A549 (cell line): ENCODE data around the gene LPCAT4. TPM values are rescaled to one million over a fixed set of nuclear protein-coding genes. Genes with fewer than 3 reads are reported as not detected.

Source experiments
- ATAC-seq, 2 experiments: fragments of 200-7000 bp in 1 of 2; fragments of >200 bp in 1 of 2; cut with Nextera tagmentation in 1 of 2; cut with Tn5 transposase in 1 of 2; 3 replicates each; pipeline versions ENCODE4 v1.8.0 to v1.9.1; 2018 to 2020; ENCODE audit warnings: mild to moderate bottlenecking in 1 of 2, moderate library complexity in 1 of 2
- CTCF ChIA-PET: fragments of 300-600 bp; sonication (Branson Sonifier 250); formaldehyde crosslinking; extraction: SDS; loops from one replicate; lab custom pipeline; 2021; ENCODE audit warnings: antibody characterized with exemption, inconsistent platforms; lab: Yijun Ruan, JAX
- POLR2A ChIA-PET: fragments of 350-600 bp; formaldehyde crosslinking; extraction: SDS; loops from one replicate; lab custom pipeline; 2021; ENCODE audit warnings: antibody characterized with exemption, inconsistent platforms; lab: Yijun Ruan, JAX
- DNase-seq, 2 experiments: peaks; one replicate each; pipeline versions ENCODE4 v3.0.0 to v3.0.0-alpha.2; 2011 to 2016; ENCODE audit warnings: low read depth in 1 of 2, low spot score in 1 of 2
- FAIRE-seq: peaks from 2 replicates; lab custom pipeline; 2011; peaks lifted over from hg19 to GRCh38; lab: Jason Lieb, UNC
- H3K27ac ChIP-seq, 2 experiments: fragments of >200 bp; sonication (Bioruptor Twin); formaldehyde crosslinking; 3 replicates each; pipeline ENCODE4 v1.5.1; 2016 to 2017
- H3K4me1 ChIP-seq: fragments of >200 bp; sonication (Bioruptor Twin); formaldehyde crosslinking; 3 replicates; pipeline ENCODE4 v1.6.1; 2016
- H3K4me2 ChIP-seq: fragments of >200 bp; sonication (Bioruptor Twin); formaldehyde crosslinking; 3 replicates; pipeline ENCODE4 v1.6.1; 2016
- H3K4me3 ChIP-seq: fragments of >200 bp; sonication (Bioruptor Twin); formaldehyde crosslinking; 3 replicates; pipeline ENCODE4 v1.5.1; 2016
- H3K9me3 ChIP-seq: fragments of >200 bp; sonication (Bioruptor Twin); formaldehyde crosslinking; 3 replicates; pipeline ENCODE4 v1.6.1; 2016
- CBX8 ChIP-seq: fragments of 200-600 bp; sonication (generic); IDR thresholded peaks from 2 replicates; pipeline ENCODE4 v1.6.1; 2016
- CHD2 ChIP-seq: fragments of 150-350 bp; IDR thresholded peaks from 2 replicates; pipeline ENCODE4 v1.6.1; 2014; ENCODE audit warnings: low read length; ENCODE audit not compliant: partially characterized antibody
- CHD4 ChIP-seq: fragments of 200-600 bp; sonication (generic); IDR thresholded peaks from 2 replicates; pipeline ENCODE4 v1.6.1; 2016; ENCODE audit warnings: antibody characterized with exemption, mild to moderate bottlenecking, borderline replicate concordance
- FOSL2 ChIP-seq, 2 experiments: fragments of 450-650 bp in 1 of 2; fragments of >200 bp in 1 of 2; sonication (Bioruptor Twin) in 1 of 2; formaldehyde crosslinking; IDR thresholded peaks; 2 replicates each; pipeline versions ENCODE4 v1.5.0 to v1.6.1; 2016 to 2020; ENCODE audit warnings: mild to moderate bottlenecking in 1 of 2, moderate library complexity in 1 of 2
- FOXS1 ChIP-seq: fragments of 250-450 bp; sonication (Bioruptor Pico); IDR thresholded peaks from 2 replicates; pipeline ENCODE4 v1.5.0; 2020; ENCODE audit warnings: mild to moderate bottlenecking, moderate library complexity
- HDAC2 ChIP-seq: fragments of 200-600 bp; sonication (generic); IDR thresholded peaks from 2 replicates; pipeline ENCODE4 v1.6.1; 2016
- HES2 ChIP-seq: fragments of >200 bp; sonication (Bioruptor Twin); formaldehyde crosslinking; IDR thresholded peaks from 2 replicates; pipeline ENCODE4 v1.6.1; 2016
- HEYL ChIP-seq: fragments of 250-450 bp; sonication (Bioruptor Pico); IDR thresholded peaks from 2 replicates; pipeline ENCODE4 v1.8.0; 2021; ENCODE audit warnings: mild to moderate bottlenecking, moderate library complexity
- HOXB13 ChIP-seq: fragments of 250-450 bp; sonication (Bioruptor Pico); IDR thresholded peaks from 2 replicates; pipeline ENCODE4 v1.5.0; 2020; ENCODE audit warnings: low read depth, mild to moderate bottlenecking, moderate library complexity
- HOXB5 ChIP-seq: fragments of 250-450 bp; sonication (Bioruptor Pico); IDR thresholded peaks from 2 replicates; pipeline ENCODE4 v1.5.0; 2020; ENCODE audit warnings: mild to moderate bottlenecking, moderate library complexity
- JUNB ChIP-seq: fragments of >200 bp; sonication (Bioruptor Twin); formaldehyde crosslinking; IDR thresholded peaks from 2 replicates; pipeline ENCODE4 v1.6.1; 2016
- KDM1A ChIP-seq: fragments of 200-600 bp; sonication (generic); IDR thresholded peaks from 2 replicates; pipeline ENCODE4 v1.6.1; 2016; ENCODE audit warnings: low read depth, mild to moderate bottlenecking
- KDM5A ChIP-seq: fragments of 200-600 bp; sonication (generic); IDR thresholded peaks from 2 replicates; pipeline ENCODE4 v1.6.1; 2016; ENCODE audit warnings: antibody characterized with exemption, mild to moderate bottlenecking
- NFE2L2 ChIP-seq: fragments of 150-350 bp; conservative IDR thresholded peaks from 2 replicates; pipeline ENCODE4 v1.6.1; 2014; ENCODE audit warnings: low read length
- NR3C1 ChIP-seq: fragments of >200 bp; sonication (Bioruptor Twin); formaldehyde crosslinking; IDR thresholded peaks from 3 replicates; pipeline ENCODE4 v1.6.1; 2017
- PHF8 ChIP-seq: fragments of 200-600 bp; sonication (generic); IDR thresholded peaks from 2 replicates; pipeline ENCODE4 v1.6.1; 2016; ENCODE audit warnings: low read depth, mild to moderate bottlenecking, antibody characterized with exemption, moderate library complexity, borderline replicate concordance
- REST ChIP-seq: fragments of 200-600 bp; sonication (generic); IDR thresholded peaks from 2 replicates; pipeline ENCODE4 v1.6.1; 2016; ENCODE audit warnings: antibody characterized with exemption, mild to moderate bottlenecking, moderate library complexity
- SMC3 ChIP-seq: fragments of >200 bp; sonication (Bioruptor Twin); formaldehyde crosslinking; IDR thresholded peaks from 3 replicates; pipeline ENCODE4 v1.6.1; 2018; ENCODE audit warnings: inconsistent platforms
- SREBF2 ChIP-seq: fragments of 450-650 bp; IDR thresholded peaks from 2 replicates; pipeline ENCODE4 v1.6.1; 2014; ENCODE audit warnings: mild to moderate bottlenecking, moderate library complexity
- TP53 ChIP-seq: fragments of 250-450 bp; sonication (Bioruptor Pico); IDR thresholded peaks from 2 replicates; pipeline ENCODE4 v1.5.0; 2021; ENCODE audit warnings: mild to moderate bottlenecking, moderate library complexity
- ZFP36 ChIP-seq: fragments of 450-650 bp; IDR thresholded peaks from 2 replicates; pipeline ENCODE4 v1.6.1; 2014; ENCODE audit warnings: borderline replicate concordance; ENCODE audit not compliant: partially characterized antibody
- WGBS: methylation state at CpG from one replicate; pipeline ENCODE4 v1.1.6; 2017; ENCODE audit errors: missing lambda C conversion rate; 5-methylcytosine and 5-hydroxymethylcytosine counted together
- polyA minus RNA-seq: library from RNA; depleted of rRNA, polyadenylated mRNA; stranded (reverse); fragments of >200 nt; gene quantifications from 2 replicates; pipeline ENCODE4 v1.2.3, GENCODE V29; 2011; rRNA and poly(A)+ RNA removed
- polyA plus RNA-seq, 4 experiments: library from polyadenylated mRNA; depleted of rRNA in 3 of 4; stranded (reverse); fragments of >200 nt; fragmentation: RNase III in 1 of 4; extraction: RNeasy Plus Mini Kit Qiagen cat#74134 plus additional on column Dnase treatment in 1 of 4; gene quantifications; 2 replicates in 3 of 4; 3 replicates in 1 of 4; pipeline ENCODE4 v1.2.3, GENCODE V29; 2011 to 2017
- TF ChIP-seq, protein P1 (sequence below): fragments of 150-350 bp; IDR thresholded peaks from 2 replicates; pipeline ENCODE4 v1.6.1; 2014; ENCODE audit warnings: low read depth, mild to moderate bottlenecking, low read length
- TF ChIP-seq, protein P2 (sequence below): fragments of >200 bp; sonication (Bioruptor Twin); formaldehyde crosslinking; IDR thresholded peaks from 3 replicates; pipeline ENCODE4 v1.6.1; 2016
- TF ChIP-seq, protein P3 (sequence below): fragments of 250-450 bp; sonication (Bioruptor Pico); IDR thresholded peaks from 2 replicates; pipeline ENCODE4 v1.5.0; 2021; ENCODE audit warnings: mild to moderate bottlenecking, moderate library complexity, borderline replicate concordance
- TF ChIP-seq, protein P4 (sequence below): IDR thresholded peaks from 2 replicates; pipeline ENCODE4 v1.6.1; 2012
- TF ChIP-seq, protein P5 (sequence below): IDR thresholded peaks from 2 replicates; pipeline ENCODE4 v1.6.1; 2012; ENCODE audit warnings: low read depth, borderline replicate concordance
- TF ChIP-seq, protein P6 (sequence below): IDR thresholded peaks from 2 replicates; pipeline ENCODE4 v1.6.1; 2012

The LPCAT4 gene
- polyA plus RNA-seq (2011; rRNA removed): 42.9 and 50.7 TPM in 2 replicates
- polyA plus RNA-seq (2012; cell fraction: cytosol; rRNA removed): 106 and 113 TPM in 2 replicates
- polyA plus RNA-seq (2012; cell fraction: nucleus; rRNA removed): 228 and 241 TPM in 2 replicates
- polyA plus RNA-seq (2017; fragmentation: RNase III; extraction: RNeasy Plus Mini Kit Qiagen cat#74134 plus additional on column Dnase treatment): 45.9 to 56.1 TPM (median 50.1 TPM) in 3 replicates
- 22.3 and 32.2 TPM in 2 replicates for polyA minus RNA-seq

DNA sequence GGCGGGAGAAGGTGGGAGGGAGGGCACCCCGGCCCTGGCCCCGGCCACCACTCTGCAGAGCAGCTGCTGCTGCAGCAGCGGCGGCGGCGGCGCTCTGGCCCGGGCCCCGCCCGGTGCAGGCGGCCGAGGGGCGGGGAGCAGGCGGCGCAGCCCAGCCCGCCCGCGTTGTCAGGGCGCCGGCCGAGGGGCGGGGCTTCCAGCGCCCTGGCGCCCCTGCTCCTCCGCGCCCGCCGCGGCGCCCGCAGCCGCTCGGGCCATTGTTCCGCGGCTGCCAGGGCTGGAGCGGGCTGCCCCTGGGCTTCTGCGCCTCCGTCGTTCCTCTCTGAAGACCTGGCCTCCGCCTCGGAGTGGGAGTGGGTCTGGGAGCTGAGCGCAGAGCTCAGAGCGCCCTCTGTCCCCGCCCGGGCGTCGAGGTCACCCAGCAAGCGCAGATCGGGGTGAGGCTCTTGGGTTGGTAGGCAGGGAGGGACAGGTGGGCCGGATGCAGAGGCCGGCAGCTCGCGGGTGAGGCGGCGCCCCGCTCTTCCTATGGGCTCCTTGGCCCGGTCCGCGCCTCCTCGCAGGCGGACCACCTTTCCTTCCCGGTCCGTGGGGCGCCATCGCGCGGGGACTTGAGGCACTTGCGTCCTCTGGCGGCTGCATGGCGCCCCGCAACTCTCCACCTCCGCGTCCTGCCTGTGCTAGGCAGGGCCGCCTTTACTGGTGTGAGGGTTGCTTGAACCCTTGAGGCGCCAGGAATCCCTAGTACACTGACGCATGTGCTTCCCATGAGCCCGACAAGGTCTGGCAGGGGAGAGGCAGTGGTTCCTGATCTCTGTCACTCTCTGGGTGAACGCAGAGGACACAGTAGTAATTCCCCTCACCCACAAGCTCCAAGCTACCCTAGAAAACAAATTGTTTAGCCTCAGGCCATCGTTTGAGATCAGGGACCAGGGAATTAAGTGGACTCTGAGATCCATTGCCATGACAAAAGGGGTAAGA is at the start of gene LPCAT4:
TSS of gene LPCAT4 (minus strand) at position 96 of the 981 bp plus-strand sequence. CDS start 96 bp downstream, outside the sequence.
- Histone ChIP-seq H3K4me2 (peak within 1 kb of the TSS; percentile 87), H3K4me1 (peaks cover 22% of the 10 kb centered on the region), H3K4me3 (peak within 1 kb of the TSS; percentile 97), H3K27ac (peak within 1 kb of the TSS; percentile 89 to 97), H3K9me3 (no peaks in the 10 kb centered on the region)
- POLR2A ChIA-PET: interaction anchor here (0.6 to 3.0 kb wide), 11 partner anchors 9 to 266 kb away, joined by 3 to 20 read pairs (median 5); partner anchors contain the start of genes EMC4, EMC7, KATNBL1 and NOP10
- ATAC-seq (peak; percentile 87 to 90), FAIRE-seq (no peak), DNase-seq (peak; percentile 87 to 96)
- CTCF ChIA-PET: interaction anchor here (0.7 to 4.3 kb wide), 55 partner anchors 9 to 401 kb away, joined by 3 to 80 read pairs (median 4); partner anchors contain the start of genes EMC4, KATNBL1, NOP10 and NUTM1
- under 1% methylated on average over 24 of the region's 80 CpGs for WGBS
- TF ChIP-seq CHD2: no peak
- TF ChIP-seq, protein P1, sequence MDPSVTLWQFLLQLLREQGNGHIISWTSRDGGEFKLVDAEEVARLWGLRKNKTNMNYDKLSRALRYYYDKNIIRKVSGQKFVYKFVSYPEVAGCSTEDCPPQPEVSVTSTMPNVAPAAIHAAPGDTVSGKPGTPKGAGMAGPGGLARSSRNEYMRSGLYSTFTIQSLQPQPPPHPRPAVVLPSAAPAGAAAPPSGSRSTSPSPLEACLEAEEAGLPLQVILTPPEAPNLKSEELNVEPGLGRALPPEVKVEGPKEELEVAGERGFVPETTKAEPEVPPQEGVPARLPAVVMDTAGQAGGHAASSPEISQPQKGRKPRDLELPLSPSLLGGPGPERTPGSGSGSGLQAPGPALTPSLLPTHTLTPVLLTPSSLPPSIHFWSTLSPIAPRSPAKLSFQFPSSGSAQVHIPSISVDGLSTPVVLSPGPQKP: no peak
- no peak for TF ChIP-seq CBX8
- no peak for TF ChIP-seq FOXS1 (CRISPR knock-in tag)
- TF ChIP-seq, protein P2, sequence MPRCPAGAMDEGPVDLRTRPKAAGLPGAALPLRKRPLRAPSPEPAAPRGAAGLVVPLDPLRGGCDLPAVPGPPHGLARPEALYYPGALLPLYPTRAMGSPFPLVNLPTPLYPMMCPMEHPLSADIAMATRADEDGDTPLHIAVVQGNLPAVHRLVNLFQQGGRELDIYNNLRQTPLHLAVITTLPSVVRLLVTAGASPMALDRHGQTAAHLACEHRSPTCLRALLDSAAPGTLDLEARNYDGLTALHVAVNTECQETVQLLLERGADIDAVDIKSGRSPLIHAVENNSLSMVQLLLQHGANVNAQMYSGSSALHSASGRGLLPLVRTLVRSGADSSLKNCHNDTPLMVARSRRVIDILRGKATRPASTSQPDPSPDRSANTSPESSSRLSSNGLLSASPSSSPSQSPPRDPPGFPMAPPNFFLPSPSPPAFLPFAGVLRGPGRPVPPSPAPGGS: no peak; the same call in 2 of the 3 replicates
- TF ChIP-seq HES2: no peak
- TF ChIP-seq CHD4: no peak
- TF ChIP-seq, protein P3, sequence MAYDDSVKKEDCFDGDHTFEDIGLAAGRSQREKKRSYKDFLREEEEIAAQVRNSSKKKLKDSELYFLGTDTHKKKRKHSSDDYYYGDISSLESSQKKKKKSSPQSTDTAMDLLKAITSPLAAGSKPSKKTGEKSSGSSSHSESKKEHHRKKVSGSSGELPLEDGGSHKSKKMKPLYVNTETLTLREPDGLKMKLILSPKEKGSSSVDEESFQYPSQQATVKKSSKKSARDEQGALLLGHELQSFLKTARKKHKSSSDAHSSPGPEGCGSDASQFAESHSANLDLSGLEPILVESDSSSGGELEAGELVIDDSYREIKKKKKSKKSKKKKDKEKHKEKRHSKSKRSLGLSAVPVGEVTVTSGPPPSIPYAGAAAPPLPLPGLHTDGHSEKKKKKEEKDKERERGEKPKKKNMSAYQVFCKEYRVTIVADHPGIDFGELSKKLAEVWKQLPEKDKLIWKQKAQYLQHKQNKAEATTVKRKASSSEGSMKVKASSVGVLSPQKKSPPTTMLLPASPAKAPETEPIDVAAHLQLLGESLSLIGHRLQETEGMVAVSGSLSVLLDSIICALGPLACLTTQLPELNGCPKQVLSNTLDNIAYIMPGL (CRISPR knock-in tag): peak; percentile 93
- 0 out of 2 replicates have a peak, but pooled peaks have one; percentile 73 for TF ChIP-seq HOXB5 (CRISPR knock-in tag)
- no peak for TF ChIP-seq REST
- no peak for TF ChIP-seq FOSL2 (IDR thresholded peaks at IDR 0.05)
- no peak for TF ChIP-seq FOSL2 (CRISPR knock-in tag; IDR thresholded peaks at IDR 0.05)
- TF ChIP-seq TP53 (CRISPR knock-in tag): no peak
- TF ChIP-seq NFE2L2: no peak
- TF ChIP-seq, protein P4, sequence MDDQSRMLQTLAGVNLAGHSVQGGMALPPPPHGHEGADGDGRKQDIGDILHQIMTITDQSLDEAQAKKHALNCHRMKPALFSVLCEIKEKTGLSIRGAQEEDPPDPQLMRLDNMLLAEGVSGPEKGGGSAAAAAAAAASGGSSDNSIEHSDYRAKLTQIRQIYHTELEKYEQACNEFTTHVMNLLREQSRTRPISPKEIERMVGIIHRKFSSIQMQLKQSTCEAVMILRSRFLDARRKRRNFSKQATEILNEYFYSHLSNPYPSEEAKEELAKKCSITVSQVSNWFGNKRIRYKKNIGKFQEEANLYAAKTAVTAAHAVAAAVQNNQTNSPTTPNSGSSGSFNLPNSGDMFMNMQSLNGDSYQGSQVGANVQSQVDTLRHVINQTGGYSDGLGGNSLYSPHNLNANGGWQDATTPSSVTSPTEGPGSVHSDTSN: no peak
- 0 out of 2 replicates have a peak, but pooled peaks have one; percentile 36 for TF ChIP-seq KDM5A
- TF ChIP-seq PHF8: peak; percentile 83
- TF ChIP-seq HEYL (CRISPR knock-in tag): no peak
- TF ChIP-seq JUNB: no peak
- no peak for TF ChIP-seq ZFP36
- TF ChIP-seq NR3C1: no peak
- no peak for TF ChIP-seq SREBF2
- no peak for TF ChIP-seq HDAC2
- TF ChIP-seq, protein P5, sequence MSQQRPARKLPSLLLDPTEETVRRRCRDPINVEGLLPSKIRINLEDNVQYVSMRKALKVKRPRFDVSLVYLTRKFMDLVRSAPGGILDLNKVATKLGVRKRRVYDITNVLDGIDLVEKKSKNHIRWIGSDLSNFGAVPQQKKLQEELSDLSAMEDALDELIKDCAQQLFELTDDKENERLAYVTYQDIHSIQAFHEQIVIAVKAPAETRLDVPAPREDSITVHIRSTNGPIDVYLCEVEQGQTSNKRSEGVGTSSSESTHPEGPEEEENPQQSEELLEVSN: peak; percentile 73
- 0 out of 2 replicates have a peak, but pooled peaks have one; percentile 25 for TF ChIP-seq HOXB13 (CRISPR knock-in tag)
- TF ChIP-seq, protein P6, sequence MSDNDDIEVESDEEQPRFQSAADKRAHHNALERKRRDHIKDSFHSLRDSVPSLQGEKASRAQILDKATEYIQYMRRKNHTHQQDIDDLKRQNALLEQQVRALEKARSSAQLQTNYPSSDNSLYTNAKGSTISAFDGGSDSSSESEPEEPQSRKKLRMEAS: peak; percentile 91
- TF ChIP-seq SMC3: peak; percentile 96
- TF ChIP-seq KDM1A: no peak
